ENCODE results near the gene VAMP2.

The VAMP2 gene, protein sequence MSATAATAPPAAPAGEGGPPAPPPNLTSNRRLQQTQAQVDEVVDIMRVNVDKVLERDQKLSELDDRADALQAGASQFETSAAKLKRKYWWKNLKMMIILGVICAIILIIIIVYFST

DNA sequence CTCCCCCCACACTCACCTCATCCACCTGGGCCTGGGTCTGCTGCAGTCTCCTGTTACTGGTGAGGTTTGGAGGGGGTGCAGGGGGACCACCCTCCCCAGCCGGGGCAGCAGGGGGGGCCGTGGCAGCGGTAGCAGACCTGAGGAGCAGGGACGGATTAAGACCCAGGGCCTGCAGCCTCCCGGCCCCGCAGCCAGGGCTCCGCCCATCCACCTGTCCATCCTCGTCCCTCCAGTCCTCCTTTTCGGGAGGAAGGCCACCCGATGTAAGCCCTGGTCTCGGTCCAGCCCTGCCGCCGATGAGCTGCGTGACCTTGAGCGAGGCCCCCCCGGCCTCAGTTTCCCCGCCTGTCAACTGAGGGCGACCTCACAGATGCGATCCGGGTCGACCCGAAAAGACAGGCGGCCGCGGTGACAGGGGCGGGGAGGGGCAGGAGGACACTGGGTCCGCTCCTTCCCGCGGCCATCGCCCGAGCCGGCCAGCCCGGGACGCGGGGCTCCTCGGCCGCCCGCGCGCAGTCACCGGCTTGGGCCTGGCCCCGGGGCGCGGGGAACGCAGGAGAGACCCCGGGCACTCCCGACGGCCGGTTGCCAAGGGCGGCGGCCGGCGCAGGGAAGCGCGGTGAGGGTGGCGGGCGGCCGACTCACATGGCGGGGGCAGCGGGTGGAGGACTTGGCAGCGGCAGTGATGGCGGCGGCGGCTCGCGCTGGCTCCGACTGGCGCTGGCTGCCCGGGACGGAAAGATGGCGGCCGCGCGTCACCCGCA is at the start of gene VAMP2:
VAMP2 (minus strand) TSS at position 716 of the 764 bp plus-strand sequence; CDS start at position 647, 69 bp downstream.
- DNase-seq (ENCODE audit: low read depth in 2 of 2), result peak; percentile 75 to 77

DNA sequence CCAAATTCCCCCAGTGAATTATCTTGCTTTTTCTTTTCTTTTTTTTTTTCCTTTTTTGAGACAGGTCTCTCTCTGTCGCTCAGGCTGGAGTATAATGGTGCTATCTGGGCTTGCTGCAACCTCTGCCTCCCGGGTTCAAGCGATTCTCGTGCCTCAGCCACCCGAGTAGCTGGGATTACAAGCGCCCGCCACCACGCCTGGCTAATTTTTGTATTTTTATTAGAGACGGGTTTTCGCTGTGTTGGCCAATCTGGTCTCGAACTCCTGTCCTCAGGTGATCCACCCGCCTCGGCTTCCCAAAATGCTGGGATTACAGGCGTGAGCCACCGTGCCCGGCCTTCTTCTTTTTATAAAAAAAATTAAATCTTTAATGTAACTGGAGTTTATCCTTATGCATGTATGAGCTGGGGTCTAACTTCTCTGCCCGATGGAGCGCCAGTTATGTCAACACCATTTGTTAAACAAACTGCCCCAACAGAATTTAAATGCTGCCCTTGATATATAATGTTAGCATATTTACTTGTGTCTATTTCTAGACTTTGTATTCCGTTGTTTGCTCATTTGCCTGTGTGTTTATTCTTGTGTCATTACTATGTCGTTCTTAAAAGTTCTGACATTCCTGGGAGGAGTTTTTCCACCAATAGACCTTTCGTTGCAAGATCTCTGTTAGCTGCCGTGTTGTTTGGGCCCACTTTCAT is 48.2 kb upstream of the VAMP2 start:
- no peak for DNase-seq (ENCODE audit: low read depth in 2 of 2)

DNA sequence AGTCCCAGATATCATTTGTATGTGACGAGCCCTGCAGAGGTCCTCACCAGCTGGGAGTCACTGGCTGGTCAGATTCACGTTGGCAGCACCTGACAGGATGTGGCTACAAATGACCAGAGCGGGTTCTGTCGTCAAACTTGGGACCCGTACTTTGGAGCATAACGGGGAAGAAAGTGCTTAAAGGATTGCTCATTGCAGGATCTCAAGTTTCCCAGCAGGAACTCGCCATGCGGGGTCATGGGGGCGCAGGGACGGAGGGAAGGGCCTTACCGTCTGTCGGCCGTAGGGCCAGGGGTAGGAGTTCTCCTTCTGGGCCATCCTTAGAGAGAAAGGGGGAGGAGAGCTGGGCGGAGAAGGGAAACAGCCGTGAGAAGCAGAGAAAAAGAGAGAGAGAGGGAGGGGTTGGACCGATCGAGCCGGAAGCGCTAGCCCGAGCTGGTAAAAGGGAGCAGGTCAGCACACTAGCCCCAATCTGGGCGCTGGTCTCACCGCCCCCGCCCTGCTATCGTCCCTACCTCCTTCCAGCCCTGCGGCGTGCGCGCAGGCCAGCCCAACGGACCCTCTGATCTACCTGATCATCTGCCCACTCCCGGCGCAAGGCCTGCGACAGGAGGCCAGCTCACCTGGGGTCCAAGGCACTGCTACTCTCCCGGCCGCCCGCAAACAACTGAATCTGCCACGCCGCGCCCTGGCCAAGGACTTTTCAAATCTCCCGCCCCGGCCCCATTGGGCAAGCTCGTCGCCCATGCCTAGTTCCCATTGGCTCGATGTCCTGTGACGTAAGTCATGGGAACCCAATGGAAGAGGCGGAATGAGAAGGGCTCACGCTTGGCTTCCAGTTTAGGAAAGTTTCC is 47.4 kb upstream of the VAMP2 start, which contains the start of gene AURKB:
AURKB (minus strand) TSS at position 669 of the 854 bp plus-strand sequence; CDS start at position 318, 351 bp downstream.
- peak; percentile 88 to 92 for DNase-seq (ENCODE audit: low read depth in 2 of 2)

DNA sequence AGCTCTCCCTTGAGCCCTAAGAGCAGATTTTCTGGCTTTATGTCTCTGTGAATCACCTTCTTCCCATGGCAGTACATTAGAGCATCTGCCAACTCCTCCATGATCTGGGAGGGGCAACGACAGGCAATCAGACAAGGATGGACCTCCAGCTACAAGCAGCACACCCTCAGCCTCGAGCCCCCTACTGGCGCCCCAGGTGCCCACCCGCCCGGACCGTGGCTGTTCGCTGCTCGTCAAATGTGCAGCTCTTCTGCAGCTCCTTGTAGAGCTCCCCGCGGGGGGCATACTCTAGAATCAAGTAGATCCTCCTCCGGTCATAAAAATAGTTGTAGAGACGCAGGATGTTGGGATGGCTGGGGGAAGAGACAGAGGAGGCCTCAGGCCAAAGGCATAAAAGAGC is 43.8 kb upstream of the VAMP2 start:
- DNase-seq (ENCODE audit: low read depth in 2 of 2), result no peak

DNA sequence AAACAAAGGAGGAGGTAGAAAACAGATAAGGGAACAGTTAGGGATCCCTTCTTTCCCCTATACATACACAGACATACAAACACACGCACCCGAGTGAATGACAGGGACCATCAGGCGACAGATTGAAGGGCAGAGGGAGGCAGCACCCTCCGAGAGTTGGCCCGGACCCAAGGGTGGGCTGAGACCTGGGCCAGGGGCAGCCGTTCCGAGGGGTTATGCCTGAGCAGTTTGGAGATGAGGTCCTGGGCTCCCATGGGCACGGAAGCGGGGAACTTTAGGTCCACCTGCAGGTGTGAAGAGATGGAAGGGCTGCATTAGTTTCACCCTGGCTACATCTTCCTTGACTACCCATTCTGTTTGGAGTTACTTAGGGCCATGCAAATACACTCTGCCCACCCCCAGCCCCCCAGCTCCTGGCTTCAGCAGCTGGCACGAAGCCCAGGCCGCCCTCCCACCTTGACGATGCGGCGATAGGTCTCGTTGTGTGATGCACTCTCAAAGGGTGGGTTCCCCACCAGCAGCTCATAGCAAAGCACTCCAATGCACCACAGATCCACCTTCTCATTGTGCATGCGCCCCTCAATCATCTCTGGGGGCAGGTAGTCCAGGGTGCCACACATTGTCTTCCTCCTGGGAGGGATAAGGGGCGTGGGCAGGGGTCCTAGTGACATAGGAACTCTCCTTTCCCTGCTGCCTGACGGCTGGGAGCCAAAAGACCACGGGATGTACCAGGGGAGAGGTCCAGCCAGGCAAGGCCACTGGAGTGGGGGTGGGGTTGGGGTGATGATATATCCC is 42.2 kb upstream of the VAMP2 start:
- no peak for DNase-seq (ENCODE audit: low read depth in 2 of 2)

DNA sequence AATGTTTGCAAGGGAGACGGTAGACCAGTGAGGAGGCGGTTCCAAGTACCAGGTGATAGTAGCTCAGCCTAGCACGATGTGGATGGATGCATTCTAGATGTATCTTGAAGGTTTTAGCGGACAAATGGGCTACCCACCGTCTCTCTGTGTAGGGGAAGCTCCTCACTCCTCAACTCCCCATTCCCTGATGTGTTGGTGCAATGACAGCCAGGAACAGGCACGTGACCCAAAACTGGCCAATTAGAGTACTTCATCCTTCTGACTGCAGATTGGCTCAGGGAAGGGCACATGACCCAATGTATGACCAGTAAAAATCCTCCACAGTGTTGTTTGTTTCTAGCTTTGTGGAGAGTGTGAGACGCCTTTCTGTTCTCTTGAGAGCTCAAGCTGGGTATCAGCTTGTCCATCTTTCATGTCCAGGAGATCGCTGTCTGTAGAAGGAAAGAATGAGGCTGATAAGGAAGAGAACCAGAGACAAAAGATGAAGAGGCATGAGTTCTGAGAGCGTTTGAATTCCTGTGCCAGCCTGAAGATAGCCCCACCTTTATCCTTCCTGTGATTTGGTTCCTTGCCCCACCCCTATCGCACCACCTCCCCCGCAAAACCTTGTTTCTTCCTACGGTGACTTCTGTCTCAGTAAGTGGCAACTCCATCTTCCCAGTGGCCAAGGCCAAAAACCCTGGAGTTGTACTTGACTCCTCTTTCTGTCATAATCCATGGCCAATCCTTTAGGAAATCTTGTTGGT is 29.5 kb upstream of the VAMP2 start:
- DNase-seq (ENCODE audit: low read depth in 2 of 2), result peak in 1 of 2 donors; percentile 49

DNA sequence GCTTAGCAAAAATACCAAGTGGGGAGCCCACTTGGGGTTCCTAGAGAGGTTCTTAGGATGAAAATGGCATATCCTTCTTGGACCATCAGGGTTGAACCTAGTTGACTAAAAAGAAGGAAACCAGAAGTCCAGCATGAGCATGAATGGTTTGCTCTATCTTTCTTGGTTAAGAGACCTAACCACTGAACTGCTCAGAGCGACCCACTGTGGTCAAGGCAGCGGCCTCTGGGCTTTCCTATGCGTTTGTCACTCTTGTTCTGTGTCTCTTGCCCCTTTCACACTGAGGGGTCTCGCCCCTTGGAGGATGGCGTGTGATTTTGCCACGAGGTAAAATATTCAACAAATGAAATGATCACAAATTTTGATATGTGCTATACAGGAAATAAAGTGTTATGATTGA is 27.8 kb upstream of the VAMP2 start:
- DNase-seq (ENCODE audit: low read depth in 2 of 2), result no peak

DNA sequence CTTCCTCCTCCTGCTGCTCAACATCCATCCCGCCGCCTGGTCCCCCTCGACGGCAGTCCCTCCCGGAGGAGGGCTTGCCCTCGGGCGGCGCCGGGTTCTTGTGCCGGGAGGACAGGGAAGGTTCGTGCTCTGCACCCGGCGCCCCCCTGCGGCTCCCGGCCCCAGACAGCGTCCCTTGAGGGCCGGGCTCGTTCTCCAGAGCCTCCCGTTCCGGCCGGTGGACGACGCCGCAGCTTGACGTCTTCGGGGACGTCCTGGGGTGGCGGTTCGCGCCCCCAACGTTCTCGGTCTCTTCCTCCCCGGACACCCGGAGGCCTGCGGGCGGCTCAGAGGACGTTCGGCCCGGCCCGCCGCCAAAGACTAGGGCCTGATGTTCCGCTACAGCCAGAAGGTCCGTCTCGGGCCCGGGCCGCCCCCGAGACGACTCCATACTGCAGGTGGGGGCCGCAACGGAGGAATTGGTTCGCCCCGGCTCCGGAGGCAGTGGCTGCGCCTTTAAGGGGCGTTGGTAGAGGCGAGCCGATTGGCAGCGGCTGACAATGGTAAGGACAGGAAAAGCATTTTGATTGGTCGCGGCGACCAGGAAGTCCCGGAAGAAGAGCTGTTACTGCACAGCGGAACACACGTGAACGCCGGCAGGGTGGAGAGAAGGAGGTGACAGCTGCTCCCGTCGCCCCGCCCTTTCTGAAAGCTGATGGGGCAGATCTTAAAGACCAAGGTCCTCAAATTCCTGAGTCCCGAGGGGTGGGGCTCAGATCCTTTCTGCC is 27.1 kb upstream of the VAMP2 start, which contains the start of gene BORCS6:
BORCS6 (minus strand) TSS at position 470 of the 767 bp plus-strand sequence; CDS start at position 430, 40 bp downstream.
- DNase-seq (ENCODE audit: low read depth in 2 of 2), result peak; percentile 84 to 94

DNA sequence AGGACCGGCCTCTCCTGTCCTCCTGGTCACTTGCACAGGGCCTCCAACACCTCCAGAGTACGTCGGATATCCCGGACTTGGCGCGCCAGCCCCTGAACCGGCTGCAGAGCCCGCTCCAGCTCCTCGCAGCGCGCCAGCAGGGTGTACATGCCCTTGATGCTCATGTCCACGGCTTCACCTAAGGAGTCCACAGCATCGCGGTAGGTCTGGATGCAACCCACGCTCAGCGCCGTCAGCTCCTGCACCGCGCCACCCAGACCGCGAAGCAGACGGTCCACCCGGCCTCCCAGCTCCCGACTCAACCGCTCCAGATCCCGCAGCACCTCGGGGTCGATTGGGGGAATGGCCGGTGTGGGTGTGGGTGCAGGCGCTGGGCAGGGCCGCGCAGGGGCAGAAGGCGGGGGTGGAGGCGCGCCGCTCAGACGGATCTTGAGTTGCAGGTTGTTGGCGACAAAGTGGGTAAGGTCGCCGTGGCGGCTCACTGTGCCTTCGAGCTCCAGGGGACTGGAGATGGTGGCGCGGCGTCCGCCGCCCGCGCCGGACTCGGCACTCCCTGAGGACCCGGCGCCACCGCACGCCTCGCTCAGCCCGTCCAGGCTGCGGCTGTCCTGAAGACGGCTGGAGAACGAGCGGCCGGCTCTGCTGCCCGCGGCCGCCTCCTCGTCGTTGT is 26.4 kb upstream of the VAMP2 start:
- no peak for DNase-seq (ENCODE audit: low read depth in 2 of 2)

DNA sequence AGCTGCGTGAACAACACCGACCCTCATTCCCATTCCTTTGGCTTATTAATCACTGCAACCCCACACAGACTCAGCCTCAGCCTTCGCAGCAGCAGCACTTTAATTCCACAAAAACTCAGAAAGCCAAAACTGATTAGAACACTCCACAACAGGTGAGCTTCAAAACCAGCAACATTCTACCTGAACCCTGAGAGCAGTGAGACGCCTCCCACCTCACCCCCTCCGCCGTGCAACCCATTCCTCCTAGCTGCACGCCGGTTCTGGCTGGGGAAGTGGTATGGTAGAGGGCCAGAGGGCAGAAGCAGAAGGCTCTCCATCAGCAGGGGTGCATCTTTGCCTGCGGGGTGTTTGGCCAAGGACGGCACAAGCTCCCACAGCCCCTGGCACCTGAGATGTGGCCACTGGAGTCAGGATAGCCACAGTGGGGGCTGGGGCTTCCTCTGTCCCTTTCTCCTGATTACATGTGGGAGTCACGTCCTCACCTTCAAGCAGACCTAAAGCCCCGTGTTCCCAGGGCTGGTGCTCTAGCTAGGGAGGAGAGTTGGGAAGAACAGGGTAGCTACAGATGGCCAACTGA is 25.6 kb upstream of the VAMP2 start:
- no peak for DNase-seq (ENCODE audit: low read depth in 2 of 2)

DNA sequence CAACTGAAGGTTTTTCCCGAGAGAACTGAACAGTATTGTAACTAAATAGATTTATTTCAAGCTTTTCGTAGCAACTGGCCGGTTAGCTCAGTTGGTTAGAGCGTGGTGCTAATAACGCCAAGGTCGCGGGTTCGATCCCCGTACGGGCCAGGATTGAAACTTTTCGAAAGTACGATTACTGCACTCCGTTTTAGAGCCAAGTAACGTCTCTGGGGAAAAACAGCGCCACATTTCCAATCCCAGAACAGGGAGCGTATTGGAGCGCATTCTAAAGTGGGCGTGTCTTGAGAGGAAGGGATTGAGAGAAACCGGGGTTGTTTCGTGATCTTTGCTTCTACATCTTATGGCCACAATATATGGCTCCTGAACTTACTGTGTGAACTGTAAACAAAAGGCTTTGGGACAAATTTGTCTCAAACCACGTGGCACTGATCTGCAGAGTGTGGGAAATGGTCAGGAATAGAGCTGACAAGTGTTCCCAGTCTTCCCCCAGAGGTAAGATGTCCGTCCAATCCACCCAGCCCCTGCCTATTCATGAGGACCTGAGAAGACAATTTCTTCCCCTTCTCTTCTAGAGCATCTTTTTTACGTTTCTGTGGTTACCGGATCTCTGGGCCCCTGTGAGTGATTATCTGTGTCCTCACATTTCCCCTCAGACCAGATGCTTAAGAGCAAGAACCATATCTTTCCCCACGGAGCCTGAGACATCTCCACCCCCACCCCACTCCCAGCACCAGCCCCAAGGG is 24.9 kb upstream of the VAMP2 start:
- DNase-seq (ENCODE audit: low read depth in 2 of 2), result peak; percentile 83 to 94

DNA sequence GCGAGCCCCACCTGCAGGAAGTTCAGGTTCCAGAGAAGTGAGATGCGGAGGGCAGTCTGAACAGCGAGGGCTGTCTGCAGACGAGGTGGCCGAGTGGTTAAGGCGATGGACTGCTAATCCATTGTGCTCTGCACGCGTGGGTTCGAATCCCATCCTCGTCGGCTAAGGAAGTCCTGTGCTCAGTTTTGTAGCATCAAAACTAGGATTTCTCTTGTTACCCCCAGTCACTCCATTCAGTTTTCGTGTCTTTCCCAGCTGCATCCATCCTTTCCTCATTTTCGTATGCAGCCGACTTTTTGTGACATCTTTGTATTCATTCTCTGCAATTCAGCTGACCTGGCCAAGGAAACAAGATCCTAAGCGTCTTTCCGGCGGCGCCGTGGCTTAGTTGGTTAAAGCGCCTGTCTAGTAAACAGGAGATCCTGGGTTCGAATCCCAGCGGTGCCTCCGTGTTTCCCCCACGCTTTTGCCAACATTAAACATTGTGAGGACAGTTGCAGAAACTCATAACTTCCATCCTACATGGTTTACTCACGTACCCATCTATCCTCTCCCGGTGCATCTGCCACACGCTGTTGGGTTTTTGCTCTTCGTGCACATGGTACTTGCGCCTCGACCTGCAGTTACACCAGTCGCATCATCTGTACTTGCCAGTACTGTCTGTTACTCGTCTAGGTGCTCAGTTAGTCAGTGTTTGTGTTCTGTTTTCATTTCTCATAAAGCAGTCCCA is 24.2 kb upstream of the VAMP2 start:
- DNase-seq (ENCODE audit: low read depth in 2 of 2), result peak; percentile 90 to 99

DNA sequence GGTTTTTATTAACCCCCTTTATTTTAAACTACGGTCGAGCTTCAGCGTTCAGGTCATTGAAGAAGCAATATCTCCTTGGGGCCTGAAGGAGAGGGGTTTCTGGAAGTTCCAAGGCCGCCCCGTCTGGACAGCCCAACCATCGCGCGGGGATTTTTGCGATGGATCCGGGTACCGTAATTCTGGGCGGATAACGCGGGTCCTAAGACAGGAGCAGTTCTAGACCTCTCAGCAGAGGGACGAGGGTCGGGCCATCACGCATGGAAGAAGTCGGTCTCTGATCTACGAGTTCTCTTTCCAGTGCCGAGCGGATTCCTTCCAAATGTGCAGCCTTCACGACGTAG is 23.7 kb upstream of the VAMP2 start:
- no peak for DNase-seq (ENCODE audit: low read depth in 2 of 2)

DNA sequence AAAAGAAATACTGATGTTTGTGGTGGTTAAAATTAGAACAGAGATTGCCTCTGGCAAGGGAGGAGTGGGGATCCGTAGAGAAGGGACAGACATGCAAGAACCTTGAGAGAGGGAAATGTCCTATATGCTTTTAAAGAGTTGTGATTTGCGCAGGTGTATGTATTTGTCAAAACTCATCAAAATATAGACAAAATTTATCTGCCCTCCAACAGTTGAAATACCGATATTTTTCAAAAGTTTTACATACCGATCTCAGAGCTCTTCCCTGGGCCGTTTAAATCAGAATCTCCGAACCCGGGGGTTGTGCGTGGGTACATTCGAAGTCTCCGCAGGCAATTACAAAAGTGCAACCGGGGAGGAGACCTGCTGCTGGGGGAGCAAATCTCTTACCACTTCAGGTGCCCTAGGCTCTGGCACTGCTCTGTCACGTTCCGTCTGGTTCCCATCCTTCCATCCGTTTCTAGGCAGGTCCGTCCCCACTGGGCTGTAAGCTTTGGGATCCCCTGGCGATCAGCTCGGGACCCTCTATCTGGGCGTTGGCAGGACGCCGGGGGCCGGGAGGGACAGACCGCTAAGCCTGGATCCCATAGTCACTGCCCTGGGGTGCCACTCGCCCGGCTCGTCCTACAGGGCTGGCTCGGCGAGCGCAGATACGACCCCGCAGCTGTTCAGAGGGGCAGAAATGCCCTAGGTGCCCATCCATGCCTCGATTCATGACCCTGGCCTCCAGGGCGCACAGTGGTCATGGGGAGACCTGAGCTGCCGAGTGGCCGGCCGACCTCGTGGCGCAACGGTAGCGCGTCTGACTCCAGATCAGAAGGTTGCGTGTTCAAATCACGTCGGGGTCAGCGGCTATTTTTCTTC is 23.1 kb upstream of the VAMP2 start:
- peak; percentile 83 to 98 for DNase-seq (ENCODE audit: low read depth in 2 of 2)

DNA sequence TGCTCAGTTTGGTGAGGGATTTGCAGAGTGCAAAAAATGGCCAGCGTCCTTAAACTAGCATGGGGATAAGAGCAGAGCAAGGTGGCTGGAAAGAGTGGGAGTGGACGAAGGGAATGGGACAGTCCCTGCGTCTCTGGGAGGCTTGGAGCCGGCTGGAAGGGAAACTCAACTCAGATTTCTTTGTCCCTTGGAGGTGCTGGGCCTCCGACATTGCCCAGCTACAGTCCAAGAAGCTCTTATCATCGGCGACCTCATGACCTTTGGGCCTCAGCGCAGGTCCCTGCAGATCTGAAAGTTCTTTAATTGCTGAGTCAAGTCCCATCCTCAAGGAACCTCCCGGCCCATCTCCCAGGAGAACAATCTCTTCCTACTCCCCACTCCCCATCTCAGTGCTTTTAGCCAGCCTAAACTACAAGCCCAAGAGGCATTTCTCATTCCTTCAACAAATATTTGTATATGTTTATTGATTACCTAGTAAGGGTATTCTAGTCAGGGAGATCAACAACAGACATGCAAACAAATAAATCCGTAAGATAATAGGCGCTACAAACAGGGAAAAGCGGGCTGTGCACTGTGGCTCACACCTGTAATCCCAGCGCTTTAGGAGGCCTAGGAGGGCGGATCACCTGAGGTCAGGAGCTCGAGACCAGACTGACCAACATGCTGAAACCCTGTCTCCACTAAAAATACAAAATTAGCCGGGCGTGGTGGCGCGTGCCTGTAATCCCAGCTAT is 14.4 kb upstream of the VAMP2 start:
- no peak for DNase-seq (ENCODE audit: low read depth in 2 of 2)

Data from stimulated activated CD4-positive, alpha-beta T cell treated with anti-CD3 and anti-CD28 coated beads, Interleukin-4, amount 100 ng/mL, for 48 hours (primary cell).